HPDE6-E6E7 (cell line): ENCODE results near the gene TPM2.

ENCODE experiments used
- DNase-seq: peaks from one replicate; pipeline ENCODE4 v3.0.0; 2011; ENCODE audit warnings: missing footprints; ENCODE audit errors: extremely low spot score

Gene TPM2

GRCh38 chr9:35718721-35719511 is 29.2 kb upstream of the TPM2 start:
- peak; percentile 27 for DNase-seq

- no peak for DNase-seq
Observed at GRCh38 chr9:35717132-35717870, 27.6 kb upstream of the TPM2 start.

- no peak for DNase-seq
Observed at GRCh38 chr9:35716230-35716629, 26.5 kb upstream of the TPM2 start.

- no peak for DNase-seq
Observed at GRCh38 chr9:35714579-35715252, 25.0 kb upstream of the TPM2 start.

GRCh38 chr9:35714123-35714522 is 24.4 kb upstream of the TPM2 start:
- no peak for DNase-seq

- DNase-seq: no peak
Observed at GRCh38 chr9:35713578-35713977, 23.9 kb upstream of the TPM2 start.

- no peak for DNase-seq
Observed at GRCh38 chr9:35712762-35713400, 23.2 kb upstream of the TPM2 start.

GRCh38 chr9:35711501-35712428 is 22.0 kb upstream of the TPM2 start:
- DNase-seq: no peak

- DNase-seq: no peak
Observed at GRCh38 chr9:35710818-35711500, 21.2 kb upstream of the TPM2 start.

GRCh38 chr9:35708146-35708545 is 18.4 kb upstream of the TPM2 start:
- no peak for DNase-seq

- no peak for DNase-seq
Observed at GRCh38 chr9:35706951-35707350, 17.2 kb upstream of the TPM2 start.

GRCh38 chr9:35705836-35706430 is 16.2 kb upstream of the TPM2 start:
- DNase-seq: no peak

GRCh38 chr9:35705372-35705771 is 15.6 kb upstream of the TPM2 start:
- DNase-seq: no peak

- no peak for DNase-seq
Observed at GRCh38 chr9:35703906-35704672, 14.4 kb upstream of the TPM2 start.

- no peak for DNase-seq
Observed at GRCh38 chr9:35702696-35703095, 13.0 kb upstream of the TPM2 start.

GRCh38 chr9:35700942-35701341 is 11.2 kb upstream of the TPM2 start:
- no peak for DNase-seq

- no peak for DNase-seq
Observed at GRCh38 chr9:35700031-35700430, 10.3 kb upstream of the TPM2 start.

- DNase-seq: no peak
Observed at GRCh38 chr9:35698231-35698630, 8.5 kb upstream of the TPM2 start.

- DNase-seq: no peak
Observed at GRCh38 chr9:35697486-35697885, 7.8 kb upstream of the TPM2 start.
